Activated T-cell treated with anti-CD3 and anti-CD28 coated beads for 4 hours (primary cell): ENCODE results near the gene EPS8L3.
"Not testable (repeated sequence)": the region's sequence is repeated elsewhere in the genome, so short reads cannot be mapped to it uniquely, and the experiment has no call there.

Source experiments
- DNase-seq: peaks from one replicate; pipeline ENCODE4 v3.0.0-alpha.2; 2020

EPS8L3 gene

GRCh38 chr1:109732390-109732881, 31.3 kb downstream of the EPS8L3 start:
- DNase-seq, result no peak

DNA sequence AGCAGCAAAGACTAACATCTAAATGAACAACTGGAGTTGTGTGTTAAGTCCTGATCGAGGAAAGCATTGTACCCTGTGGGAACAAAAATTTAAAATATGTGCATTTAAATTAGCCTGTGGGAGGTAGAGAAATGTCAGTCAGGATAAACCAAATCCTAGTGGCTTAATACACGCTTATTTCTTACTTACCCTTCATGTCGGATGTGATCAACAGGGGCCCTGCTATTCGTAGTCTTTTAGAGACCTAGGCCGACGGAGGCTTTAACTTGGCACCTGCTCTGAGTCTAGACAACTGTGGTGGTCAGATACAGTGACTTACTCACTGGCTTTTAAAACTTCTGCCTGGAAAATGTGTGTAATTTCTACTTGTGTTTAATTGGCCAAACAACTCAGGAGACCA, 33.1 kb downstream of the EPS8L3 start:
- no peak for DNase-seq

DNA sequence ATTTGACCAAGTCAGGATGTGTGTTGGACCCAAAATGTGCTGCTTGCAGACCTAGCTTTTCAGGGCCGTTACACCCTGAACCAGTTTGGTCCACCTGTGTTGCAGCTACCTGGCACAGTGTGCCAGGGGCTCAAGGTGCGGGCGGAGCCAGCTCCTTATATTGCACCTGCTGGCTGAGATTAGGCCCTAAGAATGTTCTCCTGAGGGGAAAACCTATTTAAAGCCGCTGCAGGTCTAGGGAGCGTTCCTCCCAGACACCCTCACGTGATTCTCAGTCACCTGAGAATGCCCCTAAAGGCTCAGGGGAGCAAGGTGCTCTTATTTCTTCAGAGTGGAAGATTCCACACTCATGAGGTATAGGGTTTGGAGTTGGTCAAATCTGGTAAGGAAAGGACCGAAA, 34.9 kb downstream of the EPS8L3 start:
- no peak for DNase-seq

DNA sequence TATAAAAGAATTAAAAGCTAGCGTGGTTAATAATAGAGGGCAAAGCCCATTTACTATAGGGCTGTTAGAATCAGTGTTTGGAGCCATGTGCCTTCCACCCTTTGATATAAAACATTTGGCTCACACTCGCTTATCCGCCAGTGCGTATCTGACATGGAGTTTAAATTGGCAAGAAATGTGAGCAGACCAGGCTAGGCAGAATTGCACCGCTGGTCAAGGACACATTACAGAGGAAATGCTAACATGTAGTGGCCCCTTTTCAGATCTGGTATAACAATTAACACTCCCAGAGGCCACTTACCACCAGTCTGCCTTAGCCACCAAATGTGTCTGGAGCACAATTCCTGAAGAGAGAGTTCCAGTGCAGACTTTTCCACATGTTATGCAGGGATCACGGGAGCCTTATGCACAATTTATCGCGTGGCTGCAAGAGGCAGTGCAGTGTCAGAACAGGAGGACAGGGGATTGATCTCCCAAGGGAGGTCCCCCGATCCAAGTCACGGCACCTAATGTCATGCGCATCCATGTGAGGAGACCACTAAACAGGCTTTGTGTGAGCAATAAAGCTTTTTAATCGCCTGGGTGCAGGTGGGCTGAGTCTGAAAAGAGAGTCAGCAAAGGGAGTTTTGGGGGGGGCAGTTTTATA, 36.9 kb downstream of the EPS8L3 start:
- DNase-seq, result no peak

DNA sequence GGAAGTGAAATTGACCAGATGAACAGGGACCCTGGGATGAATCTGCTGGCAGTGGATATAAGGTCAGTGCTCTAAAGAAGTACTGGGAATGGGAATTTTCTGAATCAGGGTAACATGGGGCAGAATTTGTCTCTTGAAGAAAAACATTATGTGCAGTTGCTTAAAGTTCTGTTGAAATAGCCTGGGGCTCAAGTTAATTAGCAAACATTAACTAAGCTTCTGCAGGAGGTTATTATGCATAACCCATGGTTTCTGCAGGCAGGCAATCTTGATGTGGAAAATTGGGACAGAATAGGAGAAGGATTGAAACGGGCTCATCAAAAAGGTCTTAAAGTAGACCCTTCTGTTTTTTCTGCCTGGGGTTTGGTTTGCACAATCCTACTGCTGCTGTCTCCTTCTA, 37.7 kb downstream of the EPS8L3 start:
- DNase-seq, result no peak

- no peak for DNase-seq
Observed at GRCh38 chr1:109725510-109725909, 38.2 kb downstream of the EPS8L3 start.

- DNase-seq, result no peak
Observed at GRCh38 chr1:109724933-109725332, 38.8 kb downstream of the EPS8L3 start.

DNA sequence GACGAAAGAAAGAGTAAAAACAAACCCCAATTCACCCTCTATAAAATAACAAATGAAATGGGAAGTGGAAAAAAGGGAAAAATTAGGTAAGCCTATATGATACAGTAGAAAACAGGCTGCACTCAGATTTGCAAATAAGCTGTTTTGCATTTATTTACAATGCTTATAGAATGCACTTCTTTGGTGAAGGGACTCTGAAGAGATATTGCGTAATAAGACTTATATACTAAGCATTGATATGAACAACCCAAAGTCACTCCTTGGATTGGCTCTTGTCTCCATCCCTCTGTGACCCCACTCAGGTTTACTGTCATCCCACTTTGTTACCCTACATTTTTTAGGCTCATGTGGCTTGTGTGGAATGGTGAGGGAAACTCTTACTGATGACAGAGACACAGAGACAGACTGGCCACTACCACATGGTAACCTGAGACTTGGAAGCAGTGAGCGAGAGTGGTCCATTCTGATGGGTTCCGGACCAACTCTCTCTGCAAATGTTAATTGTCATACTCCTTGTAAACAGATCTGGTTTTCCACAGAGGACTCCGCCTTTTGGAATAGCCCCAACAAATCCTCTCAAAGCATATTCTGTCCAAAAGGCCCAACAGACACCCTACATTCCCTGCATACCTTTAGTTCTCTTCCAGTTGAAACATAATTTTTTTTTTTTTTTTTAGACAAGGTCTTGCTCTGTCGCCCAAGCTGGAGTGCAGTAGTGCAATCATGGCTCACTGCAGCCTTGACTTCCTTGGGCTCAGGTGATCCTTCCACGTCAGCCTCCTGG, 40.6 kb downstream of the EPS8L3 start:
- DNase-seq, result no peak

GRCh38 chr1:109721971-109722370, 41.8 kb downstream of the EPS8L3 start:
- DNase-seq, result no peak

DNA sequence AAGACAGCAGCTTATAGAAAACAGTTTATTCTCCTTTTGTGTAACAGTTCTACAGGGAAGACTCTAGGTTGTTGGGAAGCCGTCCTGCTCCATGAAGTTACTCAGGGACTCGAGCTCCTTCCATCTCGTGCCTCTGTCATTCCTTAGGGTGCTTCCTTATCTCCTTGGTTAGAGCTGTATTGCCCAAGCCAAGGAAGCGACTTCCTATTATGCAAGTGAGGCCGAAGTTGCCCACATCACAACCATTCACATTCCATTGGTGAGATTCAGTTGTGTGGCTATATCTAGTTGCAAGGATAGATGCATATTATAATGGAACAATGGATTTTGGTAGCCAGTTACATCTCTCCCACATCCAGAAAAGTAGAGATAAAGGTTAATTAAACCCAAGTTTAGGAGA, 42.7 kb downstream of the EPS8L3 start:
- no peak for DNase-seq

GRCh38 chr1:109719337-109719837, 44.3 kb downstream of the EPS8L3 start:
- DNase-seq, result no peak

DNA sequence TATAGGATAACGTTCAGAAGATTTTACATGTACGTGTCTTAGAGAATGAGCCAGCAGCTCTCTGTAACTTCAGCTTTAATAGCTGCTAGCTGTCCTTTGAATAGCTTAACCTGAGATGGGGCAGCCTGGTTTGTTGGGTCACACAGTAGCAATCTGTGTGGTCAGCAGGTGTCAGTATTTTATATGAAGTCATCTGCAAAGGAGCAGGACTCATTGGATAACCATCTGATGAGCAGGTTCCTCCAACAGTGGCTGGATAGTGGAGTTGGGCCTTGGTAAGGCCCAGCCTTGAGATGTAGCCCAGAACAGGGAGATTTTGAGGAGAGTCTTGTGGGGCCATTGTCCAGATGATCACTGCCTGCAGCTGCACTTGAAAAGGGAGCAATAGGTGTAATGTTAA, 45.2 kb downstream of the EPS8L3 start:
- no peak for DNase-seq

DNA sequence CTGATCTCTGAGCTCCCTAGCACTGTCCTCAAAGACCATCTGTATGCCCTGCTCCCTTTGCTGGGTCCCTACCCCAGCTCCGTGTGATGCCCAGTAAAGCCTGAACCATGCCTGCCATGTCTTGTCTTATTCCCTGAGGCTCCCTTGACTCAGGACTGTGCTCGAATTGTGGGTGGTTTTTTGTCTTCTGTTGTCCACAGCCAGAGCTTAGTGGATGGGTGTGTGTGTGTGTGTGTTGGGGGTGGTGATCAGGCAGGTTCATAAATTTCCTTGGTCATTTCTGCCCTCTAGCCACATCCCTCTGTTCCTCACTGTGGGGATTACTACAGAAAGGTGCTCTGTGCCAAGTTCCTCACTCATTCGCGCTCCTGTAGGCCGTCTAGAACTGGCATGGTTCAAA, 46.0 kb downstream of the EPS8L3 start:
- no peak for DNase-seq

DNA sequence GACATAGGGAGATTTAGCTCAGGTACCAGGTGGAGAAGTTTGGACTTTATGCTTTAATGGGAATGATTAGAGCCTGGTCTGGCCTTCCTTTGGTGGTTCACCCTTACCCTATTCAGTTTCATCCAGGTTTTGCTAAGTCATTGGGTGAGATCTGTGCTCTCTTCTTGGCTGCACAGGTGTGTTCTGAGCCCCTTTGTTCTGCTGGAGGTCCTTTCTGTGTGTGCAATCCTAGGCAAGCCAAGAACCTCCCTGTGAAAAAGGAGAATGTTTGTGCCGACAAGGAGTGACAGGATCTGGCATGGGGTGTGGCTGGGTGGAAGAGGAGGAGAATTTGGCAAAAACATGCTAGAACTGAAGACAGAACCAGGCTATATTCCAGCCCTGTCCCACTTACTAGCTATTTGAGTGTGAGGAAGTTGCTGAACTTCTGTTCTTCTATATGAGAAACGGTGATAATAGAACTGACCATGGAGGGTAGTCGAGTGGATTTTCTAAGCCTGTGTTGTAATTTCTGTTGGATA, 47.1 kb downstream of the EPS8L3 start:
- DNase-seq, result no peak

DNA sequence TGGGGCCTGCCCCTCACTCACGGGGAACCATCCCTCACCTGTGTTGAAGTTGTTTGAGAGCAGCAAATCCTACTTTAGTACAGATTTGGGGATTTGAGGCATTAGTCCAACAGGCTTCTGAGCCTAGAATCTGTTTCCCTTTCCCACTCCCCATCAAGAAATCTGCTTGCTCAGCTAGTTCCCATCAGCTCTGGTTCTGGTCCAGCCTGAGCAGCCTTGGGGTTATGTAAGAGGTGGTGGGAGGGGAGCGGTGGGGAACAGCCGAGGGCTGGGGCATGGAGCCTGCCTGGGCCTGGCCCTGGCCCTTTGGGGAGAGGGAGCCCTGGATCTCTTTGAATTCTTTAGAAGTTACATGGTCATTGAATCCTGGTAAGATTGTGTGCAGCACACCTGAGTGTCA, 47.6 kb downstream of the EPS8L3 start:
- DNase-seq, result no peak

- DNase-seq, result no peak
Observed at GRCh38 chr1:109714661-109715372, 48.9 kb downstream of the EPS8L3 start.

DNA sequence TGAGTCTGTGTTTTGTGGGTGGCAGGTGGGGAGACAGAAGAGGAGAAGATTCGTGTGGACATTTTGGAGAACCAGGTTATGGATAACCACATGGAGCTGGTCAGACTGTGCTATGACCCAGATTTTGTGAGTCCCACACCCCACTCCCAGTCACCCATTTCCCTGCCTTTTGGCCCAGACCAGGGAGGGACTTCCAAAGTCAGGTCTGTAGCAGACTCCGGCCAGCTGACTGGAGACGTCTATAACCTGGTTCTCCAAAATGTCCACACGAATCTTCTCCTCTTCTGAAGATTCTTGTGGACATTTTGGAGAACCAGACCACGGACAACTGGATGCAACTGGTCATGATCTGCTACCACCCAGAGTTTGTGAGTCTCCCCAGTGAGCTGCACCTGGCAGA, 50.1 kb downstream of the EPS8L3 start:
- DNase-seq, result no peak

- DNase-seq, result no peak
Observed at GRCh38 chr1:109712321-109712864, 51.3 kb downstream of the EPS8L3 start.

GRCh38 chr1:109711593-109712320, 52.0 kb downstream of the EPS8L3 start, which contains the start of gene GSTM5:
Gene GSTM5 (plus strand): TSS chr1:109712251. CDS start chr1:109712313, 62 bp downstream.
- DNase-seq, result not testable (repeated sequence)

DNA sequence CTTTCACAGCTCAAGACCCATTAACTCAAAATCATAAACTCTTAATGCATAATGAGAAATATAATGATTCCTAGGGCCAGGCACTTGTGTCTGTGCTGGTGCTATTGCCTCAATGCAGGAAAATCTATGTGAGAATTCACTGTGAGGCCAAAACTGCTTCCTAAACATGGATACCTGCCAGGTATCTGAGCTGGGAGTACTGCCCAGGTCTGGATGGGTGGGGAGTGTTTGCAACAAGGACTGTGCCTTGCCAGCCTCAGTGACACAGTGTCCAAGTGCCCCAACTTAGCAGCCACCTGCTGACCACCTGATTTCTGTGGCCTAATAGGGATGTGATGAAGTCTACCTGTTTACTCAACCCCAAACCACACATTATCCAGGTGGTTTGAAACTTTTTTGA, 53.9 kb downstream of the EPS8L3 start:
- not testable (repeated sequence) for DNase-seq

DNA sequence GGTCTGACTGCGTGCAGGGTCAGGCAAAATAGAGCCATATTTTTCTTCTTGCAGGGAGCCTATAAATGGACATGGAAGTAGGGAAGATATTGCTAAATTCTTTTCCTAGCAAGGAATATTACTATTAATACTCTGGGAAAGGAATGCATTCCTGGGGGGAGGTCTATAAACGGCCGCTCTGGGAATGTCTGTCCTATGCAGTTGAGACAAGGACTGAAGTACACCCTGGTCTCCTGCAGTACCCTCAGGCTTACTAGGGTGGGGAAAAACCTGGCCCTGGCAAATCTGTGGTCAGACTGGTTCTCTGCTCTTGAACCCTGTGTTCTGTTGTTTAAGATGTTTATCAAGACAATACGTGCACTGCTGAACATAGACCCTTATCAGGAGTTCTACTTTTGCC, 54.8 kb downstream of the EPS8L3 start:
- DNase-seq, result not testable (repeated sequence)

- no peak for DNase-seq
Observed at GRCh38 chr1:109705411-109705810, 58.3 kb downstream of the EPS8L3 start.
